ENCODE data around the gene DNAJB12. TPM values are rescaled to one million over a fixed set of nuclear protein-coding genes. Genes with fewer than 3 reads are reported as not detected.

Gene DNAJB12
- polyA plus RNA-seq, 1 donor (not counting 4 experiments of a cell fraction or from before 2014, with no cell fraction given): 12.0 TPM

GRCh38 chr10:72364239-72364777, 9.6 kb upstream of the DNAJB12 start:
- H3K27me3 ChIP-seq (ENCODE audit: control insufficient read depth, extremely low read depth, insufficient read depth, low read length): no peaks in the 10 kb centered on the region
- peak; percentile 92 to 98 (median 97) for TF ChIP-seq CTCF (optimal IDR thresholded peaks at IDR 0.05 in 1 of 3, IDR thresholded peaks at IDR 0.05 in 1 of 3, conservative IDR thresholded peaks at IDR 0.05 in 1 of 3; ENCODE audit: extremely low read depth in 1 of 3, insufficient read depth in 2 of 3, low read length in 3 of 3)
- TF ChIP-seq EZH2 (IDR thresholded peaks at IDR 0.05; ENCODE audit: low read length): no peak
- H3K79me2 ChIP-seq (ENCODE audit: control insufficient read depth, insufficient read depth, low read length): no peaks in the 10 kb centered on the region
- H3K27ac ChIP-seq (ENCODE audit: control insufficient read depth, insufficient read depth, low read length): peak overlapping the region; percentile 84
- FAIRE-seq (peak; percentile 97), DNase-seq (ENCODE audit: low read depth, low spot score) (peak; percentile 92)
- peak overlapping the region; percentile 95 for H2AFZ ChIP-seq (ENCODE audit: control insufficient read depth, low read length)
- peak overlapping the region; percentile 72 for H3K4me2 ChIP-seq (ENCODE audit: control insufficient read depth, extremely low read depth, insufficient read depth, low read depth, low read length)
- no peaks in the 10 kb centered on the region for H3K9me3 ChIP-seq (ENCODE audit: control insufficient read depth, low read depth, low read length)
- H4K20me1 ChIP-seq (ENCODE audit: control insufficient read depth, extremely low read depth, insufficient read depth, low read length): no peaks in the 10 kb centered on the region
- peaks cover 4 to 5% of the 10 kb centered on the region in 2 experiments for H3K36me3 ChIP-seq (ENCODE audit: control insufficient read depth in 2 of 2, extremely low read depth in 1 of 2, insufficient read depth in 2 of 2, low read length in 2 of 2)
- peaks cover 16% of the 10 kb centered on the region for H3K4me1 ChIP-seq (ENCODE audit: control insufficient read depth, extremely low read depth, insufficient read depth, low read length)
- H3K4me3 ChIP-seq (ENCODE audit: control insufficient read depth in 2 of 3, extremely low read depth in 1 of 3, insufficient read depth in 2 of 3, low read depth in 1 of 3, low read length in 3 of 3): peak overlapping the region in 1 of 3 experiments; percentile 2
- H3K9me1 ChIP-seq (ENCODE audit: control insufficient read depth, extremely low read depth, insufficient read depth, low read length): no peaks in the 10 kb centered on the region
- dilution Hi-C loops (cut with MboI; ENCODE audit: extremely low pct_ligation_motif_present, low sequenced_read_pairs): no loop called here
- H3K9ac ChIP-seq (ENCODE audit: control insufficient read depth, extremely low read depth, insufficient read depth, low read length): peak overlapping the region; percentile 69

GRCh38 chr10:72356987-72357386, 2.3 kb upstream of the DNAJB12 start:
- Histone ChIP-seq H3K27me3 (ENCODE audit: control insufficient read depth, extremely low read depth, insufficient read depth, low read length) (no peaks in the 10 kb centered on the region), H3K4me1 (ENCODE audit: control insufficient read depth, extremely low read depth, insufficient read depth, low read length) (peaks cover 11% of the 10 kb centered on the region), H3K4me3 (ENCODE audit: control insufficient read depth in 2 of 3, extremely low read depth in 1 of 3, insufficient read depth in 2 of 3, low read depth in 1 of 3, low read length in 3 of 3) (no peak overlapping the region), H3K4me2 (ENCODE audit: control insufficient read depth, extremely low read depth, insufficient read depth, low read depth, low read length) (no peak overlapping the region), H2AFZ (ENCODE audit: control insufficient read depth, low read length) (no peak overlapping the region), H3K36me3 (ENCODE audit: control insufficient read depth in 2 of 2, extremely low read depth in 1 of 2, insufficient read depth in 2 of 2, low read length in 2 of 2) (peaks cover 0 to 1% of the 10 kb centered on the region in 2 experiments), H4K20me1 (ENCODE audit: control insufficient read depth, extremely low read depth, insufficient read depth, low read length) (no peaks in the 10 kb centered on the region), H3K9me3 (ENCODE audit: control insufficient read depth, low read depth, low read length) (no peaks in the 10 kb centered on the region), H3K27ac (ENCODE audit: control insufficient read depth, insufficient read depth, low read length) (no peak overlapping the region), H3K9me1 (ENCODE audit: control insufficient read depth, extremely low read depth, insufficient read depth, low read length) (no peaks in the 10 kb centered on the region), H3K9ac (ENCODE audit: control insufficient read depth, extremely low read depth, insufficient read depth, low read length) (no peak overlapping the region), H3K79me2 (ENCODE audit: control insufficient read depth, insufficient read depth, low read length) (peaks cover 22% of the 10 kb centered on the region)
- TF ChIP-seq CTCF (optimal IDR thresholded peaks at IDR 0.05 in 1 of 3, IDR thresholded peaks at IDR 0.05 in 1 of 3, conservative IDR thresholded peaks at IDR 0.05 in 1 of 3; ENCODE audit: extremely low read depth in 1 of 3, insufficient read depth in 2 of 3, low read length in 3 of 3): no peak
- no peak for TF ChIP-seq EZH2 (IDR thresholded peaks at IDR 0.05; ENCODE audit: low read length)
- dilution Hi-C loops (cut with MboI; ENCODE audit: extremely low pct_ligation_motif_present, low sequenced_read_pairs): no loop called here
- FAIRE-seq (no peak), DNase-seq (ENCODE audit: low read depth, low spot score) (no peak)

All from keratinocyte (primary cell).